Stimulated activated CD4-positive, alpha-beta T cell treated with anti-CD3 and anti-CD28 coated beads, TNF-alpha, amount 100 ng/mL, for 4 hours (primary cell): ENCODE data around the gene MYBPC3.
"Not testable (repeated sequence)": the region's sequence is repeated elsewhere in the genome, so short reads cannot be mapped to it uniquely, and the experiment has no call there.

ENCODE experiments used
- DNase-seq, 3 experiments: peaks; one replicate each; pipeline ENCODE4 v3.0.0-alpha.2; 2020; ENCODE audit warnings: low read depth in 3 of 3

Gene MYBPC3

GRCh38 chr11:47338396-47339241 lies 13.9 kb downstream of the MYBPC3 start:
- no peak for DNase-seq

- DNase-seq, result no peak
Observed at GRCh38 chr11:47337229-47337924, 15.1 kb downstream of the MYBPC3 start.

- no peak for DNase-seq
Observed at GRCh38 chr11:47336595-47336994, 15.9 kb downstream of the MYBPC3 start.

GRCh38 chr11:47335733-47336132 lies 16.8 kb downstream of the MYBPC3 start:
- no peak for DNase-seq

- not testable (repeated sequence) for DNase-seq
Observed at GRCh38 chr11:47334699-47335411, 17.6 kb downstream of the MYBPC3 start.

GRCh38 chr11:47333886-47334443 lies 18.5 kb downstream of the MYBPC3 start:
- no peak for DNase-seq

GRCh38 chr11:47333526-47333845 lies 19.0 kb downstream of the MYBPC3 start:
- DNase-seq, result no peak

GRCh38 chr11:47332791-47333525 lies 19.5 kb downstream of the MYBPC3 start:
- DNase-seq, result no peak

- DNase-seq, result no peak
Observed at GRCh38 chr11:47332303-47332711, 20.2 kb downstream of the MYBPC3 start.

- no peak for DNase-seq
Observed at GRCh38 chr11:47331454-47332302, 20.8 kb downstream of the MYBPC3 start.

- no peak for DNase-seq
Observed at GRCh38 chr11:47329987-47330931, 22.2 kb downstream of the MYBPC3 start.

GRCh38 chr11:47329431-47329986 lies 23.0 kb downstream of the MYBPC3 start:
- no peak for DNase-seq

- DNase-seq, result no peak
Observed at GRCh38 chr11:47328449-47329390, 23.8 kb downstream of the MYBPC3 start.

- DNase-seq, result no peak
Observed at GRCh38 chr11:47327949-47328348, 24.6 kb downstream of the MYBPC3 start.

GRCh38 chr11:47327025-47327424 lies 25.5 kb downstream of the MYBPC3 start:
- no peak for DNase-seq

- no peak for DNase-seq
Observed at GRCh38 chr11:47326198-47326597, 26.3 kb downstream of the MYBPC3 start.

GRCh38 chr11:47325271-47326041 lies 27.0 kb downstream of the MYBPC3 start:
- no peak for DNase-seq
